SHP77 (cell line): ENCODE data around the gene ZNF473.
"Not testable (repeated sequence)": the region's sequence is repeated elsewhere in the genome, so short reads cannot be mapped to it uniquely, and the experiment has no call there.

Experiments
- DNase-seq, 2 experiments: peaks; one replicate each; lab custom pipeline; 2025; lab: John Stamatoyannopoulos, UW

The ZNF473 gene

DNA sequence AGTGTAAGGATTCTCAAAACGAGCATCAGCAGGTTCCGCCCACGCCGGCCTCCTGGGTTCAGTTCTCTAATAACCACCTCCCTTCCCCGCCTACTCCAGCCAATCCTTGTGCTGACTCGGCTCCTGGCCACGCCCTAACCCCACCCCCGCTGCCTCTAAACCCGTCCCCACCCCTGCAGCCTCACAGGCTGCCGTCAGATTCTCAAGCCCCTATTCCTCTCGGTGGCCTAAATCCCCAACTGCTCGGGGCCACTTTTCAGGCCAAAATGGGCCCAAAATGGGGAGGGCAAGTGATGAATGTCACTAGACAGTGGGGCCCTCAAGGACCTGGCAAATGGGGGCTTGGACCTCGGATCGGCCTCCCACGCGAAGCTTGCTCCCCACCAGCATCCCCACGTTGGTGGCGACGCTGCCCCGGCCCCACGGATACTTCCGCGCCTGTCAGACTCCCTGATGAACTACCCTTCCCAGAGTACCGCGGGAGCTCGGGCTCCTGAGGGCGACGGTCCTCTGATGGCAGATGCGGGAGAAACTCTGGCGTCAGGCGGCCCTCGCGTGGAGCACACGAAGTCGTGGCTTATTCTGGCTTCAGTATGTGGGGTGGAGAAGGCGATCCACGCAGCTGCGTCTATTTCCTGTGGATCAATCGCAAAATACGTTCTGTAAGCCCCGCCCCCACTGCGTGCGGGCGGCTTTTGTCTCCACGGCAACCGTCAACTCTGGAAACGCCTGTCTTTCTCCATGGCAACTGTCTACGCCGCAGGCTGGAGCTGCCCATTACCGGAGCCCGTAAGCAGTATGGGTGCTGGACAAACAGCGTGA, 24.8 kb downstream of the ZNF473 start:
- DNase-seq, result peak; percentile 81 to 91

DNA sequence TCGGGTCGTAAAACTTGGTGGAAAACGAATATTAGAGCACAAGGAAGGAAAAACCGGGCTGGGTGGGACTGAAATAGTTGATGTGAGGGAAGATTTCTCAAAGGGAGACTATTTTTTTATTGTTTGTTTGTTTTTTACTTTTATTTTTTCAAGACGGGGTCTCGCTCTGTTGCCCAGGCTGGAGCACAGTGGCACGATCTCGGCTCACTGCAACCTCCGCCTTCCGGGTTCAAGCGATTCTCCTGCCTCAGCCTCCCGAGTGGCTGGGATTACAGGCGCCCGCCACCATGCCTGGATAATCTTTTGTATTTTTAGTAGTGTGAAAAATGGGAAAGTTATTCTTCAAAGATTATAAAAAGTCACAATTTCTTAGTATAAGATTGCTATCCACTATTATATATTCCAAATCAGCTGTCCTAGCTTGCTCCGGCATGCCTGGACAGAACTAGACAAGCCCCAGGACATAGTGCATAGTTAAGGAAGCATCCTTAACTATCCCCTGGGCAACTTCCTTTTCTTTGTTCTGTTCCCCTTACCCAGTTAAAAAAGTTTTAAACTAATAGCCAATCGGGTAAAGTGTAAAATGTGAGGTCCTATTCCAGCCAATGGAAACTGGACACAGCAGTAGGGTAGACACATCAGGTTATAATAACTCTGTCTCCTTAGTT, 25.6 kb downstream of the ZNF473 start:
- DNase-seq, result not testable (repeated sequence)

DNA sequence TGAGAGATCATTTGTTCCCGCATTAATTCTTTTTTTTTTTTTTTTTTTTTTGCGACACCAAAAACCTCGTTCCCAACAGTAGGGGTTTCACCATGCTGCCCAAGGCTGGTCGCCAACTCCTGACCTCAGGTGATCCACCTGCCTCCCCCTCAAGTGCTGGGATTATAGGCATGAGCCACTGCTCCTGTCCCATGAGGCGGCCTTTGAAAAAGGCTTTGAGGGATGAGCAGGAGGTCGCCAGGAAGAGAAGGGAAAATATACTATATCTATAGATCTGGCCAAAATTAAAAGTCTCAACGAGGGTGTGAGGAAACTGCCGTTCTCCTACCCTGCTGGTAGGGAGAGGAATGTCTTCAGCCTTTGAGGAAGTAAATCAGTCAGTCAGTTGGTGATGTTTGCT, 26.2 kb downstream of the ZNF473 start:
- no peak for DNase-seq

DNA sequence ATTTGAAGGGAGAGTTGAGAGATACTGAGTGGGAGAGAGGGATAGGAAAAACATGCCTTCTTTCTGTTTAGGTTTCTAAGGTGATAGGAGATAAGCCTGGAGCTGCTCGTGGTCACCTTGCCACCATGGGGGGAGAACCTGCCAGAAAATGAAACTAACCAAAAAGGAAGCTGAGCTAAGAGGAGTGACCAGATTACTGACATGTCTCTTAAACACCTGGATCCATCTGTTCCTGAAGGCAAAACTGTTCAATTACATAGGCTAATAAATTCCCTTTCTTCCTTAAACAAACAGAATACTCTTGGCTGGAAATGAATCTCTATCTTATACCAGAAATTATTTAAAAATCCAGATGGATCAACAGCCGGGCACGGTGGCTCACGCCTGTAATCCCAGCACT, 27.3 kb downstream of the ZNF473 start:
- no peak for DNase-seq

DNA sequence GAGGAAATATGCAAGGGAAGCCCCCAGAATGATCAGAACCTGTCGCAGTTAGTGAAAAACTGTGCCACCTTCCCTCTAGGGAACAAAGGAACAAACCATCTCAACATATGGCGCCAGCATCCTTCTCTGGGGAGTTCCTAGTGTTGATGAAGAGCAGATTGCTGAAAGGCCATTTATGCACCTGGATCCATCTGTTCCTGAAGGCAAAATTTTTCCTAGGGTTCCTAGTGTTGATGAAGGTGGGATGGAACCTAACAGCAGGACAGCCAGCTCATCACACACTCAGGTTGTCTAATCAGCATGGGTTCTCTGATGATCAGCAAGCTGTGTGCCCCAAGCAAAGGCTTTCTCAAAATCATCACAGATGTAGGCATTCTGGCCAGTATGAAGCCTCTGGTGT, 32.6 kb downstream of the ZNF473 start:
- DNase-seq, result no peak

DNA sequence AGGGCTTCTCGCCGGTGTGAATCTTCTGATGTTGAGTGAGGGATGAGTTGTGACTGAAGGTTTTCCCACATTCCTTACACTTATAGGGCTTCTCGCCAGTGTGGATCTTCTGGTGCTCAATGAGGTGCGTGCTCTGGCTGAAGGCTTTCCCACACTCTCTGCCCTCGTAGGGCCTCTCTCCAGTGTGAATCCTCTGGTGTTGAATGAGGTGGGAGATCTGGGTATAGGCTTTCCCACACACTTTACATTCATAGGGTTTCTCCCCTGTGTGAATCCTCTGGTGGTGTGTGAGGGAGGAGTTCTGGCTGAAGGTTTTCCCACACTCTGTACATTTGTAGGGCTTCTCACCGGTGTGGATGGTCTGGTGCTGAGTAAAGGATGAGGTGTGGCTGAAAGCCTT, 33.2 kb downstream of the ZNF473 start:
- DNase-seq, result no peak

DNA sequence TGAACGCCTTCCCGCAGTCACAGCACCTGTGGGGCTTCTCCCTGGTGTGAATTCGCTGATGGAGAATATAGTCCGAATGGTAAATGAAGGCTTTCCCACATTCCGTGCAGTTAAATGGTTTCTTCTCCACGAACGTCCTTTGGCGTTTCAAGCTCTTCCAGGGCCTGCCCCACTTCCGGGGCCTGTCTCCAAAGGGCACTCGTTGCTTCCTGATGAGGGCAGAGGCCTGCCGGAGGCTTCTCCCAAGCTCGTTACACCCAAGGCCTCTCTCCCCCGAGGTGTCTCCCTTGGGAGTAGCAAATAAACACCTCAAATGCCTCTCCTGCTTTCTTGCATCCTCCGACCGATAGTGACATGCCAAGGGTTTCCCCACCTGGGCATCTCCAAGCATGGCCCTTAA, 34.3 kb downstream of the ZNF473 start:
- no peak for DNase-seq

DNA sequence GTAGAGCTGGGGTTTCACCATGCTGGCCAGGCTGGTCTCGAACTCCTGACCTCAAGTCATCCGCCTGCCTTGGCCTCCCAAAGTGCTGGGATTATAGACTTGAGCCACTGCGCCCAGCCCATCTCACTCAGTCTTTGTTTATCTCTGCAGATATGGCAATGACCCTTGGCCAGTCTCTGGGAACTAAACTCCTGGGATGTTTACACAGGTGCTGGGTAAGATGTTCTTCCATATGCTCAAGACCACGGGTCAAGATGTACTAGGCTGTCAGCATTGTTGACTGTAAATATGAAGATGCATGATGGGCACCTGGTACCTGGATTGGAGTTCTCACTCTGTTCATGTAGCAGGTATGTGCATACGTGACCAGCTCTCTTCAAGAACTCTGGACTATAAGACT, 35.8 kb downstream of the ZNF473 start:
- no peak for DNase-seq

DNA sequence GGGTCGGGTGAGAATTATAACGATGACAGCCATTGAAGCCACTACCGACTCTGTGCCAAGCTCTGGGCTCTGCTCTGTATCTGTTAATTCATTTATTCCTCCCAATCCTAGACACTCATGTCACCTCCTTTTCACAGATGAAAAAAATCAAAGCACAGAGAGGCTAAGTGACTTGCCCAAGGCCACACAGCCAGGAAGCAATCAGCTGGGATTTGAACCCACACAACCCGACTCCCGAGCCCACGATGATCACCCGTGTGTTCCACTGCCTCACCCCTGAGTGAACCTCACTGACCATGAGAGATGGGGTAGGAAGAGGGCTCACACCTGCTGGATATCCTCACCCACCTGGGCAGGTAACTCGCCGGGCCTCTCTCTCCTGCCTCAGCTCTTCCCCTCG, 40.1 kb downstream of the ZNF473 start:
- no peak for DNase-seq

DNA sequence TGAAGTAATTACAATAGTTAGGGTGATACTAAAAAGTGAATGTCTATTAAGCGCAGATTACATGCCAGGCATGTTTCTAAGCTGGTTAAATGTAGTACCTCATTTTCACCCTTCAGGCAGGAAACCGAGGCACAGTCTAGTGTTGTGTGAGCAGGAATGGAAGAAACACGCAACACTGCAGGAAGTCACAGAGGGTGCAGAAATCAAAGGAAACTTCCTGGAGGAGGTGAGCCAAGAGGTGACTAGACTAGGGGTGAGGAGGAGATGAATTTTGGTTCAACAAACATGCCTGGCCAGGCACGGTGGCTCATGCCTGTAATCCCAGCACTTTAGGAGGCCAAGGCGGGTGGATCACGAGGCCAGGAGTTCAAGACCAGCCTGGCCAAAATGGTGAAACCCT, 41.8 kb downstream of the ZNF473 start:
- DNase-seq, result no peak

DNA sequence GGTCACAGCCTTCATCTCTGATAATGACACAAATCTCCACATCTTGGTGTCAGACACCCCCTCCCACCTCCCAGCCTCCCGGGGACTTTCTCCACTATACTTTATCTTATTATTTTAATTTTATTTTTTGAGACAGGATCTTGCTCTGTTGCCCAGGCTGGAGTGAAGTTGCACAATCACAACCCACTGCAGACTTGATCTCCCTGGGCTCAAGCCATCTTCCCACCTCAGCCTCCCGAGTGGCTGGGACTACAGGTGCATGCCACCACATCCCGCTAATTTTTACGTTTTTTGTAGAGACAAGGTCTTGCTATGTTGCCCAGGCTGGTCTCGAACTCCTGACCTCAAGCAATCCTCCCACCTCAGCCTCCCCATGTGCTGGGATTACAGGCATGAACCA, 42.6 kb downstream of the ZNF473 start:
- DNase-seq, result not testable (repeated sequence)

DNA sequence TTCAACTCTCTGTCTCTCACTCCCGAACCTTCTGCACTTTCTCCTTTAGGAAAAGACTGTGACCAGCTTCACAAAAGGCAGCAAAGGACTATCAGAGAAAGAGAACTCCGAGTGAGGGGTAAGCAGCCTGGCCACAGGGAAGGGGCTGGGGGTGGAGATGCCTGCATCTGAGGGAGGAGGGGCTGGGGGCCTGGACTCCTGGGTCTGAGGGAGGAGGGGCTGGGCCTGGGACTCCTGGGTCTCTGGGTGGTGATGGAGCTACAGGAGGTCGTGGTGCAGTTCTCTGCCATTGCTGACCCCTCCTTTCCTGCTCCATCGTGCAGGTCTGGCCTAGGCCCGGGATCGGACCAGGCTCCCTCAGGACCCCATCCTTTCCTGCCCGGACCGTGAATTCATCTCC, 49.3 kb downstream of the ZNF473 start:
- DNase-seq, result not testable (repeated sequence)

DNA sequence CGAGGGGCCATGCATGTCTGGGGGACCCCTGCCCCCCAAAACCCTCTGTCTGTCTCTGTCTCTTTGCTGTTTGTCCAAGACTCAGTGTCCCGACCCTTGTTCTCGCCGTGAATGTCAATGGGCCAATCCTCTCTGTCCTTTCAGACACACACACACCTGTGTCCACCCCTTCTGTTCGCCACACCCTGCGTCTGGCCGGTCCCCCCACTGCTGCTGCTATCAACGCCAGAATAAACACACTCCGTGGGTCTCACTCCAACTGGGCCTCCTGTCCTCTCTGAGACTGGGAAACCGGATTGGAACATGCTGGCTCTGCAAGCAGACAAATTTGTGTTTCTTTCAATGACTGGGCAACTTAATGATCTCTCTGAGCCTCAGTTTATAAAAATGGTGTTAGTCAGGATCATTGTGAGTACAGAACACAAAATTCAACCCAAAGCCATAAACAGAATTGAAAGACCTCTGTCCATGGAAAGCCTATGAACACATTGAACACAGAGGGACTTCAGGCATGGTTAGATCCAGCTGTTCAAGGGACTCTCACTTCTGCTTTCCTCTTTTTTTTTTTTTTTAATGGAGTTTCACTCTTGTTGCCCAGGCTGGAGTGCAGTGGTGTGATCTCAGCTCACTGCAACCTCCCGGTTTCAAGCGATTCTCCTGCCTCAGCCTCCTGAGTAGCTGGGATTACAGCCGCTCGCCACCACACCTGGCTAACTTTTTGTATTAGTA, 50.0 kb downstream of the ZNF473 start:
- not testable (repeated sequence) for DNase-seq

DNA sequence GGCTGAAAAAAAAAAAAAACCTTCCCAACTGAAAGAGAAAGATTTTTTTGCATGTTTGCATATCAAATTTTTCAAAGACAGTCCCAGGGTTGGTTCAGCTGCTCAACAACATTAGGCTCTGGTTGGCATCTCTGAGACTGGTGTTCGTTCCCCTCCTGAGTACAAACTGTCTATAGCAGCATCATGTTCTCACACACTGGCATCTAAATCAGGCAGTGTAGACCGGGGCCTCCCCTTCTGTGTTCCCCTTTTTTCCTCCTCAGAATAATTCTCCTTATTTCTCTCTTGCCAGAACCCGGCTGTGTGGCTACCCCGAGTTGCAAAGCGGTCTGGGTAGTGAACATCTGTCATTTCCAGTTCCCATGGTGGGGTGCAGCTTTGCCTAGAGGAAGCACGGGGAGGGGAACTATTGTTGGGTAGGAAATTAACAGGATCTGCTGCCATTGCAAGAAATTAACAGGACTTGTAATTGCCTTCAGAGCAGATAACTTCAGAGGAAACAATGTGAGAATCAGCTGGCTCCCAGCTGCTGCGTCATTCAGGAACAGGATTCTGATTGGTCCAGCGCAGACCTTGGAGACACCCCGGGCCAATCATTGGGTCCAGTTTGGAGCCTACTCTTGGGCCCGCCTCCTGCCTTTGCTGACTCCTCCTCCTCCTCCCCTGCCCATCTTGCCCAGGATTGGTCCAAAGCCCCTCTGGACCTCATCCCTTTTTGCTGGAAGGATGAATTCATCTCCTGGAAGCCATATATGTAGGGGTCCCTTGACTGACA, 51.0 kb downstream of the ZNF473 start:
- not testable (repeated sequence) for DNase-seq

DNA sequence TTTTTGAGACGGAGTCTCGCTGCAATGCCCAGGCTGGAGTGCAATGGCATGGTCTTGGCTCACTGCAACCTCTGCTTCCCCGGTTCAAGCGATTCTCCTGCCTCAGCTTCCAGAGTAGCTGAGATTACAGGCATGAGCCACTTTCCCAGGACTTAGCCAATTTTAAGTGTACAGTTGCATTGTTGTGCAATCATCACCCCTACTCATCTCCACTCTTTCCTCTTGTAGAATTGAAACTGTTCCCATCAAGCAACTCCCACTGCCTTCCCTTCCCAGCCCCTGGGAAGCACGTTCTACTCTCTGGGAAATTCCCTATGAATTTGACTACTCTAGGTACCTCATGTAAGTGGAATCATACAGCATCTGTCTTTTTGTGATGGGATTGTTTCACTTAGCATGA, 53.2 kb downstream of the ZNF473 start:
- DNase-seq, result not testable (repeated sequence)

DNA sequence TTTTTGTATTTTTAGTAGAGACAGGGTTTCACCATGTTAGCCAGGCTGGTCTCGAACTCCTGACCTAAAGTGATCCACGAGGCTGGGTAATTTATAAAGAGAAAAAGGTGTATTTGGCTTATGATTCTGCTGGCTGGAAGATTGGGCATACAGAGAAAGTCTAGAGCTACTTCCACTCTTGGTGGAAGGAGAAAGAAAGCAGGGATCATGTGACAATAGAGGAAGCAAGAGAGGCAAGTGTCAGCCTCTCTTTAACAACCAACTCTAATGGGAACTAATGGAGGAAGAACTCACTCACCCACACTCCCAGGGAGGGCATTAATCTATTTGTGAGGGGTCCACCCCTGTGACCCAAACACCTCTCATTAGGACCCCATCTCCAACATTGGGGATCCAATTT, 58.6 kb downstream of the ZNF473 start:
- not testable (repeated sequence) for DNase-seq

DNA sequence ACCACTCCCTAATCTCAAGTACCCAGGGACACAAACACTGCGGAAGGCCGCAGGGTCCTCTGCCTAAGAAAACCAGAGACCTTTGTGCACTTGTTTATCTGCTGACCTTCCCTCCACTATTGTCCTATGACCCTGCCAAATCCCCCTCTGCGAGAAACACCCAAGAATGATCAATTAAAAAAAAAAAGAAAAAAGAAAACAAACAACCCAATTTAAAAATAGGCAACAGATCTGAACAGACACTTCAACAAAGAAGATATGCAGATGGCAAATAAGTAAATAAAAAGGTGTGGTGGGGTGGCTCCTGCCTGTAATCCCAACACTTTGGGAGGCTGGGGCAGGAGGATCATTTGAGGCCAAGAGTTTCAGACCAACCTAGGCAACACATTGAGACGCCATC, 61.3 kb downstream of the ZNF473 start:
- DNase-seq, result not testable (repeated sequence)

DNA sequence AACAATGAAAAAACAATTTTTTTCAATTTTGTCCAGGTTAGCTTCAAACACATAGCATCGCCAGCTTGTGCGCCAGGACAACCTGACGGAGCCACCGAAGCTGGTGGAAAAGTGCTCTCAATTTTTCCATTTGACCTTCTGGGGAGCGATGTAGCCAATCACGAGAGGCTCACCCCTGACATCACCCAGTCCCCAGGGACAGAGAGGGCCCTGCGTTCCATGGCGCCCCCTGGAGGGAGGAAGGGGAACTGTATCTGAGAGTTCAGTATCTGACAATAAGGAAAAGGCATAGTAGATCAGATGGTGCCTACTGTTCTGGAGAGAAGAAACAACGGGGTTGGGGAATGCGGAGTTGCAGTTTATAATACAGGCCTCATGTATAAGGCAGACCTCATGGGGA, 64.9 kb downstream of the ZNF473 start:
- DNase-seq, result not testable (repeated sequence)

DNA sequence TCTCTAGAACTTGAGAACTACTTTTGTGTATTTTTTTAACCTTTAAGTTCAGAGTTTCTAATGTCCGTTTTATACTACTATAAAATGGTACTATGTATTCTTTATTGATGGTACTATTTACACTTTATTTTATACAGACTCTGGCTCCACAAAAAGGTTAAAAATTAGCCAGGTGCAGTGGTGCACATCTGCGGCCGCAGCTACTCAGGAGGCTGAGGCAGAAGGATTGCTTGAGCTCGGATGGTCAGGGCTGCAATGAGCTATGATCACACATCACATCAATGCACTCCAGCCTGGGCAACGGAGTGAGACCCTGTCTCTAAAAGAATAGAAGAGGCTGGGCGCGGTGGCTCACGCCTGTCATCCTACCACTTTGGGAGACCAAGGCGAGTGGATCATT, 66.0 kb downstream of the ZNF473 start:
- DNase-seq, result not testable (repeated sequence)

DNA sequence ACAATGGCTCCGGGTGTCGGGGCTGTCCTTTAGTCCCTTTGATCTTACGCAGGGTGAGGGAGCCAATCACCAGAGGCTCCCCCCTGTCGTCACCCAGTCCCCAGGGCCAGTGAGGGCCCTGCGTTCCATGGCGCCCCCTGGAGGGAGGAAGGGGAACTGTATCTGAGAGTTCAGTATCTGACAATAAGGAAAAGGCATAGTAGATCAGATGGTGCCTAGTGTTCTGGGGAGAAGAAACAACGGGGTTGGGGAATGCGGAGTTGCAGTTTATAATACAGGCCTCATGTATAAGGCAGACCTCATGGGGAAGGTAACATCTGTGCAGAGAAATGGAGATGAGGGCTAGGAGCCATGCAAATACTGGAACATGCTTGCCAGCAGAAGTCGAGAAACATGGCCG, 66.8 kb downstream of the ZNF473 start:
- not testable (repeated sequence) for DNase-seq

DNA sequence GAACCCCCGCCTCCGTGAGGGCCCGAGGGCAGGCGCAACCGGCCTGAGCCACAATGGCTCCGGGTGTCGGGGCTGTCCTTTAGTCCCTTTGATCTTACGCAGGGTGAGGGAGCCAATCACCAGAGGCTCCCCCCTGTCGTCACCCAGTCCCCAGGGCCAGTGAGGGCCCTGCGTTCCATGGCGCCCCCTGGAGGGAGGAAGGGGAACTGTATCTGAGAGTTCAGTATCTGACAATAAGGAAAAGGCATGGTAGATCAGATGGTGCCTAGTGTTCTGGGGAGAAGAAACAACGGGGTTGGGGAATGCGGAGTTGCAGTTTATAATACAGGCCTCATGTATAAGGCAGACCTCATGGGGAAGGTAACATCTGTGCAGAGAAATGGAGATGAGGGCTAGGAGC, 72.1 kb downstream of the ZNF473 start:
- not testable (repeated sequence) for DNase-seq

DNA sequence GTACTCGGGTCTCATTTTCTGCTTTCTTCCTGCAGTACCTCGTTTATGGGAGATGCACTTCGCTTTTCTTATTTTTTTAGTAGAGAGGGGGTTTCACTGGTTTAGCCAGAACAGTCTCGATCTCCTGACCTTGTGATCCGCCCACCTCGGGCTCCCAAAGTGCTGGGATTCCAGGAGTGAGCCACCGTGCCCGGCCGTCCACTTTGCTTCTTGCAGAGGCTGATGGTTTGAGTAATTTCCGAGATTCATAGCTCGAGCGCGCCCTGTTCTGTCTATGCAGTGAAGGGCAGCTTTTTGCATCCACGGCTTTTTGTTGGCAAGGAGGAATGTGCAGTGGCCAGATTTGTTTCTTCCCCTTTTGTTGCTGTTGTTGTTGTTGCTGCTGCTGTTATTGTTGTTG, 73.1 kb downstream of the ZNF473 start:
- not testable (repeated sequence) for DNase-seq
